Measurements from ENCODE around the gene BAIAP2.

BAIAP2 gene

GRCh38 chr17:81037026-81037797, 2.3 kb downstream of the BAIAP2 start:
- no peak for DNase-seq (ENCODE audit: low spot score)
- in situ Hi-C loops (cut with MboI; ENCODE audit: low sequenced_read_pairs, unreplicated experiment): no loop called here
- no peak for TF ChIP-seq CTCF (IDR thresholded peaks at IDR 0.05; ENCODE audit: borderline replicate concordance, control extremely low read depth, extremely low read depth, insufficient read depth, missing control alignments)

GRCh38 chr17:81037798-81038733, 3.1 kb downstream of the BAIAP2 start:
- TF ChIP-seq CTCF (IDR thresholded peaks at IDR 0.05; ENCODE audit: borderline replicate concordance, control extremely low read depth, extremely low read depth, insufficient read depth, missing control alignments): no peak
- in situ Hi-C loops (cut with MboI; ENCODE audit: low sequenced_read_pairs, unreplicated experiment): no loop called here
- no peak for DNase-seq (ENCODE audit: low spot score)

- no peak for DNase-seq (ENCODE audit: low spot score)
- no peak for TF ChIP-seq CTCF (IDR thresholded peaks at IDR 0.05; ENCODE audit: borderline replicate concordance, control extremely low read depth, extremely low read depth, insufficient read depth, missing control alignments)
- in situ Hi-C loops (cut with MboI; ENCODE audit: low sequenced_read_pairs, unreplicated experiment): no loop called here
Observed at GRCh38 chr17:81039096-81039495, 4.1 kb downstream of the BAIAP2 start.

- TF ChIP-seq CTCF (IDR thresholded peaks at IDR 0.05; ENCODE audit: borderline replicate concordance, control extremely low read depth, extremely low read depth, insufficient read depth, missing control alignments): no peak
- DNase-seq (ENCODE audit: low spot score): no peak
- in situ Hi-C loops (cut with MboI; ENCODE audit: low sequenced_read_pairs, unreplicated experiment): no loop called here
Observed at GRCh38 chr17:81039854-81040758, 5.2 kb downstream of the BAIAP2 start.

GRCh38 chr17:81040791-81041337, 5.9 kb downstream of the BAIAP2 start:
- DNase-seq (ENCODE audit: low spot score): peak; percentile 73
- peak; percentile 23 for TF ChIP-seq CTCF (IDR thresholded peaks at IDR 0.05; ENCODE audit: borderline replicate concordance, control extremely low read depth, extremely low read depth, insufficient read depth, missing control alignments)
- in situ Hi-C loops (cut with MboI; ENCODE audit: low sequenced_read_pairs, unreplicated experiment): no loop called here

Measured in GM13976 (cell line).